HEK293 (cell line): ENCODE data around the gene OR4C11.

ENCODE experiments used
- CTCF ChIA-PET: fragments of 350-600 bp; formaldehyde crosslinking; extraction: SDS; loops from one replicate; lab custom pipeline; 2021; ENCODE audit warnings: antibody characterized with exemption; lab: Yijun Ruan, JAX
- POLR2A ChIA-PET: fragments of 300-600 bp; formaldehyde crosslinking; extraction: SDS; loops from one replicate; lab custom pipeline; 2020; ENCODE audit warnings: antibody characterized with exemption, inconsistent platforms; lab: Yijun Ruan, JAX
- H3K27ac ChIP-seq: fragments of 200-500 bp; sonication (Bioruptor generic); 2 replicates; pipeline ENCODE4 v1.5.1; 2014; ENCODE audit warnings: low read depth, low read length, control low read depth, inconsistent platforms; ENCODE audit errors: extremely low read depth
- H3K36me3 ChIP-seq, 2 experiments: fragments of 200-500 bp in 1 of 2; sonication (Bioruptor generic) in 1 of 2; 1 replicate in 1 of 2; 2 replicates in 1 of 2; pipeline ENCODE4 v1.5.1; 2014 to 2017; ENCODE audit warnings: inconsistent platforms in 2 of 2, low read length in 2 of 2; ENCODE audit not compliant: control insufficient read depth in 2 of 2, insufficient read depth in 1 of 2
- H3K4me1 ChIP-seq: fragments of 200-500 bp; sonication (Bioruptor generic); 2 replicates; pipeline ENCODE4 v1.5.1; 2014; ENCODE audit warnings: mild to moderate bottlenecking, low read length, inconsistent platforms; ENCODE audit not compliant: control insufficient read depth, insufficient read depth
- H3K4me3 ChIP-seq: 2 replicates; pipeline ENCODE4 v1.5.1; 2011; ENCODE audit warnings: low read depth, mild to moderate bottlenecking, control low read depth, low read length, moderate library complexity
- H3K9me3 ChIP-seq: fragments of 200-500 bp; sonication (Bioruptor generic); 2 replicates; pipeline ENCODE4 v1.5.1; 2014; ENCODE audit warnings: low read depth, low read length, inconsistent platforms; ENCODE audit not compliant: control insufficient read depth, insufficient read depth
- CTCF ChIP-seq: fragments of 450-650 bp; formaldehyde crosslinking; IDR thresholded peaks from 2 replicates; pipeline ENCODE4 v1.5.1; 2016; ENCODE audit warnings: missing biosample characterization, missing genetic modification characterization
- GLI2 ChIP-seq: fragments of 450-650 bp; formaldehyde crosslinking; IDR thresholded peaks from 2 replicates; pipeline ENCODE4; 2017; ENCODE audit warnings: missing biosample characterization, missing genetic modification characterization, low read depth, borderline replicate concordance
- IKZF3 ChIP-seq: fragments of 450-650 bp; IDR thresholded peaks from 2 replicates; pipeline ENCODE4 v1.5.0; 2018; ENCODE audit warnings: missing biosample characterization, mild to moderate bottlenecking, missing genetic modification characterization, moderate library complexity
- KLF1 ChIP-seq: fragments of 450-650 bp; formaldehyde crosslinking; IDR thresholded peaks from 2 replicates; pipeline ENCODE4 v1.5.1; 2016; ENCODE audit warnings: missing biosample characterization, missing genetic modification characterization
- MYNN ChIP-seq: fragments of 450-650 bp; formaldehyde crosslinking; IDR thresholded peaks from 2 replicates; pipeline ENCODE4 v1.5.1; 2016; ENCODE audit warnings: missing biosample characterization, missing genetic modification characterization, borderline replicate concordance
- MZF1 ChIP-seq: fragments of 450-650 bp; formaldehyde crosslinking; IDR thresholded peaks from 2 replicates; pipeline ENCODE4 v1.5.1; 2017; ENCODE audit warnings: missing biosample characterization, missing genetic modification characterization, borderline replicate concordance
- SALL2 ChIP-seq: fragments of 450-650 bp; formaldehyde crosslinking; IDR thresholded peaks from 2 replicates; pipeline ENCODE4 v1.5.0; 2017; ENCODE audit warnings: missing biosample characterization, mild to moderate bottlenecking, missing genetic modification characterization, borderline replicate concordance
- SCRT1 ChIP-seq: fragments of 450-650 bp; formaldehyde crosslinking; IDR thresholded peaks from 2 replicates; pipeline ENCODE4 v1.5.1; 2016; ENCODE audit warnings: missing biosample characterization, missing genetic modification characterization, borderline replicate concordance
- ZNF114 ChIP-seq: fragments of 450-650 bp; formaldehyde crosslinking; IDR thresholded peaks from 2 replicates; pipeline ENCODE4 v1.5.0; 2017; ENCODE audit warnings: missing biosample characterization, missing genetic modification characterization
- ZNF169 ChIP-seq: fragments of 450-650 bp; formaldehyde crosslinking; IDR thresholded peaks from 2 replicates; pipeline ENCODE4 v1.5.1; 2016; ENCODE audit warnings: missing biosample characterization, missing genetic modification characterization
- ZNF23 ChIP-seq: fragments of 450-650 bp; formaldehyde crosslinking; IDR thresholded peaks from 2 replicates; pipeline ENCODE4 v1.5.1; 2016; ENCODE audit warnings: missing biosample characterization, missing genetic modification characterization, borderline replicate concordance
- ZNF341 ChIP-seq: fragments of 450-650 bp; formaldehyde crosslinking; IDR thresholded peaks from 2 replicates; pipeline ENCODE4; 2016; ENCODE audit warnings: low read depth, missing biosample characterization, missing genetic modification characterization
- ZNF501 ChIP-seq: fragments of 450-650 bp; formaldehyde crosslinking; IDR thresholded peaks from 2 replicates; pipeline ENCODE4 v1.5.1; 2016; ENCODE audit warnings: missing biosample characterization, missing genetic modification characterization
- ZNF558 ChIP-seq: fragments of 450-650 bp; formaldehyde crosslinking; IDR thresholded peaks from 2 replicates; pipeline ENCODE4 v1.5.1; 2016; ENCODE audit warnings: missing biosample characterization, missing genetic modification characterization
- ZNF654 ChIP-seq: fragments of 450-650 bp; formaldehyde crosslinking; IDR thresholded peaks from 2 replicates; pipeline ENCODE4 v1.5.1; 2016; ENCODE audit warnings: low read depth, missing biosample characterization, missing genetic modification characterization
- TF ChIP-seq, protein P1 (sequence below): sonication (generic); formaldehyde crosslinking; IDR thresholded peaks from 2 replicates; pipeline ENCODE4 v1.8.1; 2022; ENCODE audit warnings: mild to moderate bottlenecking, moderate library complexity, missing genetic modification reagents
- TF ChIP-seq, protein P2 (sequence below): fragments of 450-650 bp; formaldehyde crosslinking; IDR thresholded peaks from 2 replicates; pipeline ENCODE4 v1.5.1; 2016; ENCODE audit warnings: missing biosample characterization, missing genetic modification characterization
- TF ChIP-seq, protein P3 (sequence below): fragments of 450-650 bp; formaldehyde crosslinking; IDR thresholded peaks from 2 replicates; pipeline ENCODE4 v1.5.1; 2016; ENCODE audit warnings: missing biosample characterization, missing genetic modification characterization
- TF ChIP-seq, protein P4 (sequence below): fragments of 450-650 bp; formaldehyde crosslinking; IDR thresholded peaks from 2 replicates; pipeline ENCODE4 v1.5.1; 2016; ENCODE audit warnings: missing biosample characterization, missing genetic modification characterization, low read depth
- TF ChIP-seq, protein P5 (sequence below): fragments of 450-650 bp; formaldehyde crosslinking; IDR thresholded peaks from 2 replicates; pipeline ENCODE4 v1.5.1; 2017; ENCODE audit warnings: missing biosample characterization, mild to moderate bottlenecking, missing genetic modification characterization, moderate library complexity

The OR4C11 gene

DNA sequence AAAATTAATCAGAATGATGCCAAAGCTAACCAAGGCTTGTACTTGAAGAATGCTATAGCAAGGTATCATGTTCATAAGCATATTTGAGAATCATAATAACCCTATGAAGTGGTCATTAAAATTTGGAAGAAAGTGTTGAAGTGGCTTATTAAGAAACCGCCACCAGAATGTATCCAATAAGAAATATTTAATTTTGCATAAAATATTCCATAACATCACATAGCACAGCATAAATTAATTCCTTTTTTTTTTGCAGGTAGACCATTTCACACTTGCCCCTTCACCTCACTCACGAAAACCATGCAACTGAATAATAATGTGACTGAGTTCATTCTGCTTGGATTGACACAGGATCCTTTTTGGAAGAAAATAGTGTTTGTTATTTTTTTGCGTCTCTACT lies 35.6 kb downstream of the OR4C11 start, which contains the start of gene OR4C16:
OR4C16 (plus strand) TSS at position 301 of the 400 bp plus-strand sequence; CDS start at position 301, 0 bp downstream.
- Histone ChIP-seq H3K9me3 (no peaks in the 10 kb centered on the region), H3K4me3 (no peak within 1 kb of the TSS), H3K27ac (no peak within 1 kb of the TSS), H3K4me1 (no peaks in the 10 kb centered on the region), H3K36me3 (no peaks in the 10 kb centered on the region)
- no peak for TF ChIP-seq ZNF23 (tag by site-specific recombination)
- TF ChIP-seq GLI2 = no peak
- TF ChIP-seq ZNF341 (tag by site-specific recombination) = no peak
- TF ChIP-seq, protein P1, sequence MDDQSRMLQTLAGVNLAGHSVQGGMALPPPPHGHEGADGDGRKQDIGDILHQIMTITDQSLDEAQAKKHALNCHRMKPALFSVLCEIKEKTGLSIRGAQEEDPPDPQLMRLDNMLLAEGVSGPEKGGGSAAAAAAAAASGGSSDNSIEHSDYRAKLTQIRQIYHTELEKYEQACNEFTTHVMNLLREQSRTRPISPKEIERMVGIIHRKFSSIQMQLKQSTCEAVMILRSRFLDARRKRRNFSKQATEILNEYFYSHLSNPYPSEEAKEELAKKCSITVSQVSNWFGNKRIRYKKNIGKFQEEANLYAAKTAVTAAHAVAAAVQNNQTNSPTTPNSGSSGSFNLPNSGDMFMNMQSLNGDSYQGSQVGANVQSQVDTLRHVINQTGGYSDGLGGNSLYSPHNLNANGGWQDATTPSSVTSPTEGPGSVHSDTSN = no peak
- TF ChIP-seq KLF1 (tag by site-specific recombination) = no peak
- TF ChIP-seq ZNF114 (tag by site-specific recombination) = no peak
- no peak for TF ChIP-seq SALL2 (tag by site-specific recombination)
- TF ChIP-seq IKZF3 (tag by site-specific recombination) = no peak
- TF ChIP-seq ZNF654 = no peak
- TF ChIP-seq SCRT1 (tag by site-specific recombination) = no peak
- no peak for TF ChIP-seq MYNN (tag by site-specific recombination)
- TF ChIP-seq ZNF169 (tag by site-specific recombination) = no peak
- no peak for TF ChIP-seq ZNF501
- TF ChIP-seq, protein P2, sequence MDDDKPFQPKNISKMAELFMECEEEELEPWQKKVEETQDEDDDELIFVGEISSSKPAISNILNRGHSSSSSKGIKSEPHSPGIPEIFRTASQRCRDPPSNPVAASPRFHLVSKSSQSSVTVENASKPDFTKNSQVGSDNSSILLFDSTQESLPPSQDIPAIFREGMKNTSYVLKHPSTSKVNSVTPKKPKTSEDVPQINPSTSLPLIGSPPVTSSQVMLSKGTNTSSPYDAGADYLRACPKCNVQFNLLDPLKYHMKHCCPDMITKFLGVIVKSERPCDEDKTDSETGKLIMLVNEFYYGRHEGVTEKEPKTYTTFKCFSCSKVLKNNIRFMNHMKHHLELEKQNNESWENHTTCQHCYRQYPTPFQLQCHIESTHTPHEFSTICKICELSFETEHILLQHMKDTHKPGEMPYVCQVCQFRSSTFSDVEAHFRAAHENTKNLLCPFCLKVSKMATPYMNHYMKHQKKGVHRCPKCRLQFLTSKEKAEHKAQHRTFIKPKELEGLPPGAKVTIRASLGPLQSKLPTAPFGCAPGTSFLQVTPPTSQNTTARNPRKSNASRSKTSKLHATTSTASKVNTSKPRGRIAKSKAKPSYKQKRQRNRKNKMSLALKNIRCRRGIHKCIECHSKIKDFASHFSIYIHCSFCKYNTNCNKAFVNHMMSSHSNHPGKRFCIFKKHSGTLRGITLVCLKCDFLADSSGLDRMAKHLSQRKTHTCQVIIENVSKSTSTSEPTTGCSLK (tag by site-specific recombination) = no peak
- TF ChIP-seq, protein P3, sequence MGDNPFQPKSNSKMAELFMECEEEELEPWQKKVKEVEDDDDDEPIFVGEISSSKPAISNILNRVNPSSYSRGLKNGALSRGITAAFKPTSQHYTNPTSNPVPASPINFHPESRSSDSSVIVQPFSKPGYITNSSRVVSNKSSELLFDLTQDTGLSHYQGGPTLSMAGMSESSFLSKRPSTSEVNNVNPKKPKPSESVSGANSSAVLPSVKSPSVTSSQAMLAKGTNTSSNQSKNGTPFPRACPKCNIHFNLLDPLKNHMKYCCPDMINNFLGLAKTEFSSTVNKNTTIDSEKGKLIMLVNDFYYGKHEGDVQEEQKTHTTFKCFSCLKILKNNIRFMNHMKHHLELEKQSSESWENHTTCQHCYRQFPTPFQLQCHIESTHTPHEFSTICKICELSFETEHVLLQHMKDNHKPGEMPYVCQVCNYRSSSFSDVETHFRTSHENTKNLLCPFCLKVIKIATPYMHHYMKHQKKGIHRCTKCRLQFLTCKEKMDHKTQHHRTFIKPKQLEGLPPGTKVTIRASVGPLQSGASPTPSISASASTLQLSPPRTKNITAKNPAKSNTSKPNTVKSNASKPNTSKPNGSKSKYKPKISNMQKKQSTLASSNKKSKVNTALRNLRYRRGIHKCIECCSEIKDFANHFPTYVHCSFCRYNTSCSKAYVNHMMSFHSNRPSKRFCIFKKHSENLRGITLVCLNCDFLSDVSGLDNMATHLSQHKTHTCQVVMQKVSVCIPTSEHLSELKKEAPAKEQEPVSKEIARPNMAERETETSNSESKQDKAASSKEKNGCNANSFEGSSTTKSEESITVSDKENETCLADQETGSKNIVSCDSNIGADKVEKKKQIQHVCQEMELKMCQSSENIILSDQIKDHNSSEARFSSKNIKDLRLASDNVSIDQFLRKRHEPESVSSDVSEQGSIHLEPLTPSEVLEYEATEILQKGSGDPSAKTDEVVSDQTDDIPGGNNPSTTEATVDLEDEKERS (tag by site-specific recombination) = no peak
- TF ChIP-seq MZF1 (tag by site-specific recombination) = no peak
- TF ChIP-seq ZNF558 (tag by site-specific recombination) = no peak
- ChIA-PET CTCF (no interaction called here), POLR2A (no interaction called here)

GRCh38 chr11:55554169-55554568 lies 53.3 kb downstream of the OR4C11 start, which contains the start of gene OR4C15:
Gene OR4C15, plus strand, starts transcription at chr11:55554469. Its CDS starts 0 bp downstream, at chr11:55554469.
- H3K4me1 ChIP-seq = no peaks in the 10 kb centered on the region
- ChIA-PET POLR2A (no interaction called here), CTCF (no interaction called here)
- H3K4me3 ChIP-seq = no peak within 1 kb of the TSS
- no peaks in the 10 kb centered on the region for H3K9me3 ChIP-seq
- H3K36me3 ChIP-seq = no peaks in the 10 kb centered on the region
- no peak within 1 kb of the TSS for H3K27ac ChIP-seq
- TF ChIP-seq, protein P4, sequence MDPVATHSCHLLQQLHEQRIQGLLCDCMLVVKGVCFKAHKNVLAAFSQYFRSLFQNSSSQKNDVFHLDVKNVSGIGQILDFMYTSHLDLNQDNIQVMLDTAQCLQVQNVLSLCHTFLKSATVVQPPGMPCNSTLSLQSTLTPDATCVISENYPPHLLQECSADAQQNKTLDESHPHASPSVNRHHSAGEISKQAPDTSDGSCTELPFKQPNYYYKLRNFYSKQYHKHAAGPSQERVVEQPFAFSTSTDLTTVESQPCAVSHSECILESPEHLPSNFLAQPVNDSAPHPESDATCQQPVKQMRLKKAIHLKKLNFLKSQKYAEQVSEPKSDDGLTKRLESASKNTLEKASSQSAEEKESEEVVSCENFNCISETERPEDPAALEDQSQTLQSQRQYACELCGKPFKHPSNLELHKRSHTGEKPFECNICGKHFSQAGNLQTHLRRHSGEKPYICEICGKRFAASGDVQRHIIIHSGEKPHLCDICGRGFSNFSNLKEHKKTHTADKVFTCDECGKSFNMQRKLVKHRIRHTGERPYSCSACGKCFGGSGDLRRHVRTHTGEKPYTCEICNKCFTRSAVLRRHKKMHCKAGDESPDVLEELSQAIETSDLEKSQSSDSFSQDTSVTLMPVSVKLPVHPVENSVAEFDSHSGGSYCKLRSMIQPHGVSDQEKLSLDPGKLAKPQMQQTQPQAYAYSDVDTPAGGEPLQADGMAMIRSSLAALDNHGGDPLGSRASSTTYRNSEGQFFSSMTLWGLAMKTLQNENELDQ (tag by site-specific recombination) = no peak
- TF ChIP-seq, protein P5, sequence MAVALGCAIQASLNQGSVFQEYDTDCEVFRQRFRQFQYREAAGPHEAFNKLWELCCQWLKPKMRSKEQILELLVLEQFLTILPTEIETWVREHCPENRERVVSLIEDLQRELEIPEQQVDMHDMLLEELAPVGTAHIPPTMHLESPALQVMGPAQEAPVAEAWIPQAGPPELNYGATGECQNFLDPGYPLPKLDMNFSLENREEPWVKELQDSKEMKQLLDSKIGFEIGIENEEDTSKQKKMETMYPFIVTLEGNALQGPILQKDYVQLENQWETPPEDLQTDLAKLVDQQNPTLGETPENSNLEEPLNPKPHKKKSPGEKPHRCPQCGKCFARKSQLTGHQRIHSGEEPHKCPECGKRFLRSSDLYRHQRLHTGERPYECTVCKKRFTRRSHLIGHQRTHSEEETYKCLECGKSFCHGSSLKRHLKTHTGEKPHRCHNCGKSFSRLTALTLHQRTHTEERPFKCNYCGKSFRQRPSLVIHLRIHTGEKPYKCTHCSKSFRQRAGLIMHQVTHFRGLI (tag by site-specific recombination) = no peak
- no peak for TF ChIP-seq CTCF
